ENCODE measurements around the gene NTRK3. TPM values are rescaled to one million over a fixed set of nuclear protein-coding genes. Genes with fewer than 3 reads are reported as not detected.
"Not testable (repeated sequence)": the region's sequence is repeated elsewhere in the genome, so short reads cannot be mapped to it uniquely, and the experiment has no call there.

NTRK3 gene
- total RNA-seq, 2 donors from 2014 or later, result 0.53 TPM; not detected in 1

- Mint-ChIP-seq H3K27ac (no peak overlapping the region), H3K4me1 (no peaks in the 10 kb centered on the region), H3K9me3 (no peaks in the 10 kb centered on the region), H3K36me3 (ENCODE audit: low read depth) (no peaks in the 10 kb centered on the region), H3K4me3 (no peak overlapping the region), H3K27me3 (peaks cover 13% of the 10 kb centered on the region)
- ATAC-seq (replicated peaks), result no peak
Measured at GRCh38 chr15:88080616-88081015, 175.9 kb downstream of the NTRK3 start.

GRCh38 chr15:88077296-88078020, 179.1 kb downstream of the NTRK3 start:
- no peaks in the 10 kb centered on the region for H3K9me3 Mint-ChIP-seq
- no peaks in the 10 kb centered on the region for H3K4me1 Mint-ChIP-seq
- no peak overlapping the region for H3K27ac Mint-ChIP-seq
- no peaks in the 10 kb centered on the region for H3K36me3 Mint-ChIP-seq (ENCODE audit: low read depth)
- ATAC-seq (replicated peaks), result no peak
- H3K4me3 Mint-ChIP-seq, result no peak overlapping the region
- H3K27me3 Mint-ChIP-seq, result peaks cover 17% of the 10 kb centered on the region

- no peak overlapping the region for H3K27ac Mint-ChIP-seq
- peaks cover 17% of the 10 kb centered on the region for H3K27me3 Mint-ChIP-seq
- H3K4me3 Mint-ChIP-seq, result no peak overlapping the region
- ATAC-seq (replicated peaks), result no peak
- H3K9me3 Mint-ChIP-seq, result no peaks in the 10 kb centered on the region
- H3K4me1 Mint-ChIP-seq, result no peaks in the 10 kb centered on the region
- no peaks in the 10 kb centered on the region for H3K36me3 Mint-ChIP-seq (ENCODE audit: low read depth)
Measured at GRCh38 chr15:88076328-88076727, 180.2 kb downstream of the NTRK3 start.

- no peak for ATAC-seq (replicated peaks)
- Mint-ChIP-seq H3K4me1 (no peaks in the 10 kb centered on the region), H3K27ac (no peak overlapping the region), H3K4me3 (no peak overlapping the region), H3K36me3 (ENCODE audit: low read depth) (no peaks in the 10 kb centered on the region), H3K9me3 (no peaks in the 10 kb centered on the region), H3K27me3 (peaks cover 20% of the 10 kb centered on the region)
Measured at GRCh38 chr15:88075102-88075501, 181.4 kb downstream of the NTRK3 start.

GRCh38 chr15:88074386-88074785, 182.2 kb downstream of the NTRK3 start:
- H3K27me3 Mint-ChIP-seq, result peaks cover 23% of the 10 kb centered on the region
- H3K4me3 Mint-ChIP-seq, result no peak overlapping the region
- no peak for ATAC-seq (replicated peaks)
- no peak overlapping the region for H3K27ac Mint-ChIP-seq
- H3K9me3 Mint-ChIP-seq, result no peaks in the 10 kb centered on the region
- H3K4me1 Mint-ChIP-seq, result no peaks in the 10 kb centered on the region
- H3K36me3 Mint-ChIP-seq (ENCODE audit: low read depth), result no peaks in the 10 kb centered on the region

GRCh38 chr15:88073391-88073691, 183.2 kb downstream of the NTRK3 start:
- no peaks in the 10 kb centered on the region for H3K4me1 Mint-ChIP-seq
- no peak overlapping the region for H3K27ac Mint-ChIP-seq
- no peaks in the 10 kb centered on the region for H3K36me3 Mint-ChIP-seq (ENCODE audit: low read depth)
- no peak for ATAC-seq (replicated peaks)
- no peak overlapping the region for H3K4me3 Mint-ChIP-seq
- H3K27me3 Mint-ChIP-seq, result peaks cover 23% of the 10 kb centered on the region
- H3K9me3 Mint-ChIP-seq, result no peaks in the 10 kb centered on the region

- no peak for ATAC-seq (replicated peaks)
- Mint-ChIP-seq H3K4me1 (no peaks in the 10 kb centered on the region), H3K4me3 (no peak overlapping the region), H3K27ac (no peak overlapping the region), H3K36me3 (ENCODE audit: low read depth) (no peaks in the 10 kb centered on the region), H3K27me3 (peaks cover 23% of the 10 kb centered on the region), H3K9me3 (no peaks in the 10 kb centered on the region)
Measured at GRCh38 chr15:88072598-88073390, 183.7 kb downstream of the NTRK3 start.

GRCh38 chr15:88072133-88072532, 184.4 kb downstream of the NTRK3 start:
- not testable (repeated sequence) for H3K9me3 Mint-ChIP-seq; H3K4me3 Mint-ChIP-seq; ATAC-seq (replicated peaks); H3K27ac Mint-ChIP-seq; H3K36me3 Mint-ChIP-seq (ENCODE audit: low read depth); H3K4me1 Mint-ChIP-seq
- H3K27me3 Mint-ChIP-seq, result peaks cover 27% of the 10 kb centered on the region

- H3K4me3 Mint-ChIP-seq, result no peak overlapping the region
- no peak for ATAC-seq (replicated peaks)
- peaks cover 28% of the 10 kb centered on the region for H3K27me3 Mint-ChIP-seq
- H3K27ac Mint-ChIP-seq, result no peak overlapping the region
- H3K36me3 Mint-ChIP-seq (ENCODE audit: low read depth), result no peaks in the 10 kb centered on the region
- no peaks in the 10 kb centered on the region for H3K9me3 Mint-ChIP-seq
- no peaks in the 10 kb centered on the region for H3K4me1 Mint-ChIP-seq
Measured at GRCh38 chr15:88071141-88071540, 185.4 kb downstream of the NTRK3 start.

GRCh38 chr15:88069561-88069960, 187.0 kb downstream of the NTRK3 start:
- Mint-ChIP-seq H3K27me3 (peaks cover 18% of the 10 kb centered on the region), H3K4me3 (no peak overlapping the region), H3K27ac (no peak overlapping the region), H3K9me3 (no peaks in the 10 kb centered on the region), H3K4me1 (no peaks in the 10 kb centered on the region), H3K36me3 (ENCODE audit: low read depth) (no peaks in the 10 kb centered on the region)
- ATAC-seq (replicated peaks), result no peak

GRCh38 chr15:88067331-88067685, 189.2 kb downstream of the NTRK3 start:
- H3K36me3 Mint-ChIP-seq (ENCODE audit: low read depth), result no peaks in the 10 kb centered on the region
- no peak overlapping the region for H3K4me3 Mint-ChIP-seq
- H3K4me1 Mint-ChIP-seq, result no peaks in the 10 kb centered on the region
- no peak for ATAC-seq (replicated peaks)
- H3K9me3 Mint-ChIP-seq, result no peaks in the 10 kb centered on the region
- peaks cover 15% of the 10 kb centered on the region for H3K27me3 Mint-ChIP-seq
- H3K27ac Mint-ChIP-seq, result no peak overlapping the region

GRCh38 chr15:88066636-88067330, 189.8 kb downstream of the NTRK3 start:
- Mint-ChIP-seq H3K9me3 (no peaks in the 10 kb centered on the region), H3K4me1 (no peaks in the 10 kb centered on the region), H3K36me3 (ENCODE audit: low read depth) (no peaks in the 10 kb centered on the region)

GRCh38 chr15:88061452-88061851, 195.1 kb downstream of the NTRK3 start:
- H3K27ac Mint-ChIP-seq, result no peak overlapping the region
- ATAC-seq (replicated peaks), result no peak
- H3K4me3 Mint-ChIP-seq, result no peak overlapping the region
- H3K27me3 Mint-ChIP-seq, result peaks cover 6% of the 10 kb centered on the region
- H3K9me3 Mint-ChIP-seq, result no peaks in the 10 kb centered on the region
- H3K4me1 Mint-ChIP-seq, result no peaks in the 10 kb centered on the region
- no peaks in the 10 kb centered on the region for H3K36me3 Mint-ChIP-seq (ENCODE audit: low read depth)

More at GRCh38 chr15:88066636-88067330, 189.8 kb downstream of the NTRK3 start:
- peaks cover 14% of the 10 kb centered on the region for H3K27me3 Mint-ChIP-seq
- no peak overlapping the region for H3K27ac Mint-ChIP-seq
- ATAC-seq (replicated peaks), result no peak
- H3K4me3 Mint-ChIP-seq, result no peak overlapping the region

- Mint-ChIP-seq H3K36me3 (ENCODE audit: low read depth) (no peaks in the 10 kb centered on the region), H3K27ac (no peak overlapping the region), H3K9me3 (no peaks in the 10 kb centered on the region), H3K4me1 (no peaks in the 10 kb centered on the region), H3K27me3 (peaks cover 6% of the 10 kb centered on the region), H3K4me3 (no peak overlapping the region)
- no peak for ATAC-seq (replicated peaks)
Measured at GRCh38 chr15:88060383-88060782, 196.2 kb downstream of the NTRK3 start.

GRCh38 chr15:88057836-88058235, 198.7 kb downstream of the NTRK3 start:
- H3K27ac Mint-ChIP-seq, result no peak overlapping the region

More at GRCh38 chr15:88057836-88058235, 198.7 kb downstream of the NTRK3 start:
- ATAC-seq (replicated peaks), result no peak
- H3K27me3 Mint-ChIP-seq, result peaks cover 6% of the 10 kb centered on the region
- H3K4me3 Mint-ChIP-seq, result no peak overlapping the region
- H3K4me1 Mint-ChIP-seq, result no peaks in the 10 kb centered on the region
- no peaks in the 10 kb centered on the region for H3K36me3 Mint-ChIP-seq (ENCODE audit: low read depth)
- no peaks in the 10 kb centered on the region for H3K9me3 Mint-ChIP-seq
